ENCODE results near the gene WTAP. TPM values are rescaled to one million over a fixed set of nuclear protein-coding genes. Genes with fewer than 3 reads are reported as not detected.

The WTAP gene
- total and polyA plus RNA-seq, 2 of the 8 experiments (the other 6 are each of a cell fraction or from before 2014, with no cell fraction given), result 32.6 to 120 TPM

DNA sequence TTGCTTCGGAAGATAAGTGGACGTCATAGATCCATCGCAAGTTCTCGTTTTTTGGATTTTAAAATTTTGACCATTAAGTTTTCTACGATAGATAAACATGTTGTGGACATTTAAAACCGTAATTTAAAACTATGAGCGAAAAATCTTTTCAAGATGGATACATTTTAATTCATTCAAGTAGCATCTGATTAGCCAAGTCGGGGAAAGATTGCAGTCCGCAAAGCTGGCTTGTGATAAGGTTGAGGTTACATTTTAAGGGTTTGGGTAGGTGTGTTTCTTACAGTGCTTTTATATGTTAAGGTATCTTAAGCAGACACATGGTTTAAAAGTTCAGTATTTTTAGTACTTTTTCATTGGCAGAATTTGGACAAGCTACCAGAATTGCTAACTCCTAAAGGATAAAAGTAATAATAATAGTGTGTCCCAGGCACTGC, 1.2 kb downstream of the WTAP start (continued):
- no peak for TF ChIP-seq ZNF274 (IDR thresholded peaks at IDR 0.05; ENCODE audit: borderline replicate concordance, extremely low read depth, low read length)
- no peak for TF ChIP-seq POLR2A (IDR thresholded peaks at IDR 0.05; ENCODE audit: control extremely low read depth in 1 of 2, low read depth in 2 of 2, low read length in 2 of 2)
- TF ChIP-seq ASH2L (IDR thresholded peaks at IDR 0.05; ENCODE audit: low read length), result no peak
- no peak for TF ChIP-seq NANOG (IDR thresholded peaks at IDR 0.05; ENCODE audit: insufficient read depth, low read depth, low read length, poor library complexity, severe bottlenecking)
- no peak for TF ChIP-seq SAP30 (IDR thresholded peaks at IDR 0.05; ENCODE audit: insufficient read depth, insufficient replicate concordance, low read length)
